ENCODE data around the gene PHC3. TPM values are rescaled to one million over a fixed set of nuclear protein-coding genes. Genes with fewer than 3 reads are reported as not detected.

PHC3 gene
- total RNA-seq, 2 donors from 2014 or later = 22.9 to 27.5 TPM

DNA sequence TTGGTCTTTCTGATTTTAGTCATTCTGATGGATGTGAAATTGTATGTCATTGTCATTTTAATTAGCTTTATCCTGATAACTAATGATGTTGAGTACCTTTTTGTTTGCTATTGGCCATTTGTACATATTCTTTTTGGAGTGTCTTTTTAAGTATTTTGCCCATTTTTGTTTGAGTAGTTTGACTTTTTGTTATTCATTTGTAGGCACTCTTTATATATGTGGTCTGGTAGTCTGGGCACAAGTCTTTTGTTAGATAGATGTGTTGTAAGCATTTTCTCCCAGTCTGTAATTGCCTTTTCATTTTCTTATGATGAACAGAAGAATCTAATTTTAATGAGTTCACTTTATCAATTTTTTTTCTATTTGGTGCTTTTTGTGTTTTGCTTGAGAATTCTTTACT lies 129.1 kb downstream of the PHC3 start:
- Histone ChIP-seq H3K36me3 (ENCODE audit: control insufficient read depth, insufficient read depth, low read length) (no peaks in the 10 kb centered on the region), H3K4me3 (ENCODE audit: low read length) (no peak overlapping the region), H3K9me3 (ENCODE audit: control insufficient read depth, low read length) (no peaks in the 10 kb centered on the region), H3K9ac (ENCODE audit: extremely low read depth, low read length, poor library complexity, severe bottlenecking) (no peak overlapping the region), H3K27me3 (ENCODE audit: control insufficient read depth, insufficient read depth, low read length, poor library complexity, severe bottlenecking) (no peaks in the 10 kb centered on the region), H3K27ac (ENCODE audit: low read depth, low read length) (no peak overlapping the region), H3K4me1 (ENCODE audit: control insufficient read depth, insufficient read depth, low read length) (no peaks in the 10 kb centered on the region)
- no peak for DNase-seq
- Mint-ChIP-seq H3K27ac (no peak overlapping the region), H3K9me3 (no peaks in the 10 kb centered on the region), H3K36me3 (ENCODE audit: low read depth) (peaks cover 6% of the 10 kb centered on the region), H3K4me1 (peaks cover 4% of the 10 kb centered on the region), H3K4me3 (no peak overlapping the region), H3K27me3 (ENCODE audit: insufficient read depth) (no peaks in the 10 kb centered on the region)
- TF ChIP-seq, protein P1, sequence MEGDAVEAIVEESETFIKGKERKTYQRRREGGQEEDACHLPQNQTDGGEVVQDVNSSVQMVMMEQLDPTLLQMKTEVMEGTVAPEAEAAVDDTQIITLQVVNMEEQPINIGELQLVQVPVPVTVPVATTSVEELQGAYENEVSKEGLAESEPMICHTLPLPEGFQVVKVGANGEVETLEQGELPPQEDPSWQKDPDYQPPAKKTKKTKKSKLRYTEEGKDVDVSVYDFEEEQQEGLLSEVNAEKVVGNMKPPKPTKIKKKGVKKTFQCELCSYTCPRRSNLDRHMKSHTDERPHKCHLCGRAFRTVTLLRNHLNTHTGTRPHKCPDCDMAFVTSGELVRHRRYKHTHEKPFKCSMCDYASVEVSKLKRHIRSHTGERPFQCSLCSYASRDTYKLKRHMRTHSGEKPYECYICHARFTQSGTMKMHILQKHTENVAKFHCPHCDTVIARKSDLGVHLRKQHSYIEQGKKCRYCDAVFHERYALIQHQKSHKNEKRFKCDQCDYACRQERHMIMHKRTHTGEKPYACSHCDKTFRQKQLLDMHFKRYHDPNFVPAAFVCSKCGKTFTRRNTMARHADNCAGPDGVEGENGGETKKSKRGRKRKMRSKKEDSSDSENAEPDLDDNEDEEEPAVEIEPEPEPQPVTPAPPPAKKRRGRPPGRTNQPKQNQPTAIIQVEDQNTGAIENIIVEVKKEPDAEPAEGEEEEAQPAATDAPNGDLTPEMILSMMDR (conservative IDR thresholded peaks at IDR 0.05) = no peak

DNA sequence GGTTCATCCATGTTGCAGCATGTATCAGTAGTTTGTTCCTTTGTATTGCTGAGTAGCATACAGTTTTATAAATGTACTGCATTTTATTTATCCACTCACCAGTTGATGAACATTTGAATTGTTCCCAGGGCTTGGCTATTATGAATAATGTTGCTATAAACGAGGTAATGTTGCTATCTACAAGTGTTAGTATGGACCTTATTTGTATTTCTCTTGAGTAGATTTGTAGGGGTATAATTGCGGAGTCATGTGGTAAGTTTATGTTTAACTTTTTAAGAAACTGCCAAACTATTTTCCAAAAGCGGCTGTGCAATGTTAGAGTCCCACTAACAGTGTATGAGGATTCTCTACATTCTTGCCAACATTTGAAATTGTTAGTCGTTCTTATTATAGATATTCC lies 130.8 kb downstream of the PHC3 start:
- Mint-ChIP-seq H3K27ac (no peak overlapping the region), H3K36me3 (ENCODE audit: low read depth) (peaks cover 6% of the 10 kb centered on the region)

DNA sequence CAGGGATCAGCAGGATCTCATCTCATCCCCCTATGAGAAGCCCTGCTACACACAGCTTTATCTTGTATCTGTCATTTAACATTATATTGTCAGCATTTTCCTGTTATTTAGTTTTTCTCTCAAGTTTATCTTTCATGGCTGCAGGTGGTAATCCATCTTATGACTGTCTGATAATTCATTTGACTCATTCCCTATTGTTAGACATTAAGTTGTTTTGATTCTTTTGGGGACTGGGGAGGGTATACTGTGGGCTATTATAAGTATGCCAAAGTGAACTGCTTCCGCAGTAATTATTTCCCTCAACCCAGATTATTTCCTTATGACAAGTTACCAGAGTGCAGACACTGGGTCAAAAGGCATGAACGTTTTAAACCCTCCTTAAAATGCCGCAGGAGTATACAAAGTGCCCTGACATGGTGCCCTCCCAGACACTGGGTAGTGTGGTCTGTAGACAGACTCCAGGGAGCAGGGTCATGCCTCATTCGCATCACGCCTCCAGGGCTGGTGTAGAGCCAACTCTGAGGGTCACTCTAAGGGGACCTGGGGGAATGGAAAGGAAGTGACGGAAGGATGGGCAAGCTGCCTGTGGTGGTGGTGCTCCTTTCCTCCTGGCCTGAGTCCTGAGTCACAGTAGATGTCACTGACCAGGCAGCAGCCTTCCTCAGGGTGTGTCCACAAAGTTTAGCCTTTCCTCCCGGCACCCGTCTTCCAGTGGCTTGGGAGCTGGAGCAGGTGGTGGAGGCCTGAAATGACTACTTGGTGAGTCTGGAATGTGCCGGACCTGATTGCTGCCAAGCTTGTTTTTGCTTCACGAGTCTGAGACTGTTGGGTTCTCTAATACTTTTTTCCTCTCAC lies 132.2 kb downstream of the PHC3 start:
- Mint-ChIP-seq H3K36me3 (ENCODE audit: low read depth) (peaks cover 6% of the 10 kb centered on the region), H3K9me3 (no peaks in the 10 kb centered on the region), H3K4me3 (no peak overlapping the region), H3K27ac (no peak overlapping the region), H3K4me1 (peaks cover 17% of the 10 kb centered on the region), H3K27me3 (ENCODE audit: insufficient read depth) (no peaks in the 10 kb centered on the region)
- no peak overlapping the region for H3K9ac ChIP-seq (ENCODE audit: extremely low read depth, low read length, poor library complexity, severe bottlenecking)
- H3K4me3 ChIP-seq (ENCODE audit: low read length) = no peak overlapping the region
- no peaks in the 10 kb centered on the region for H3K9me3 ChIP-seq (ENCODE audit: control insufficient read depth, low read length)
- H3K36me3 ChIP-seq (ENCODE audit: control insufficient read depth, insufficient read depth, low read length) = no peaks in the 10 kb centered on the region
- TF ChIP-seq, protein P1 (conservative IDR thresholded peaks at IDR 0.05) = no peak
- no peaks in the 10 kb centered on the region for H3K4me1 ChIP-seq (ENCODE audit: control insufficient read depth, insufficient read depth, low read length)
- 92 to 100% methylated on average over 1 to 10 of the region's 10 CpGs for whole genome bisulfite sequencing, 2 experiments (ENCODE audit: insufficient coverage in 1 of 2, insufficient read length in 1 of 2)
- no peak overlapping the region for H3K27ac ChIP-seq (ENCODE audit: low read depth, low read length)
- H3K27me3 ChIP-seq (ENCODE audit: control insufficient read depth, insufficient read depth, low read length, poor library complexity, severe bottlenecking) = no peaks in the 10 kb centered on the region
- peak; percentile 43 for DNase-seq

More for the DNA sequence above, 130.8 kb downstream of the PHC3 start:
- Histone ChIP-seq H3K4me1 (ENCODE audit: control insufficient read depth, insufficient read depth, low read length) (no peaks in the 10 kb centered on the region), H3K9ac (ENCODE audit: extremely low read depth, low read length, poor library complexity, severe bottlenecking) (no peak overlapping the region), H3K27me3 (ENCODE audit: control insufficient read depth, insufficient read depth, low read length, poor library complexity, severe bottlenecking) (no peaks in the 10 kb centered on the region), H3K27ac (ENCODE audit: low read depth, low read length) (no peak overlapping the region), H3K9me3 (ENCODE audit: control insufficient read depth, low read length) (no peaks in the 10 kb centered on the region), H3K36me3 (ENCODE audit: control insufficient read depth, insufficient read depth, low read length) (no peaks in the 10 kb centered on the region), H3K4me3 (ENCODE audit: low read length) (no peak overlapping the region)
- Mint-ChIP-seq H3K27me3 (ENCODE audit: insufficient read depth) (no peaks in the 10 kb centered on the region), H3K9me3 (no peaks in the 10 kb centered on the region), H3K4me3 (no peak overlapping the region), H3K4me1 (peaks cover 15% of the 10 kb centered on the region)
- TF ChIP-seq, protein P1 (conservative IDR thresholded peaks at IDR 0.05) = no peak
- DNase-seq = no peak
- 94 to 100% methylated on average over 4 of the region's 4 CpGs for WGBS, 2 experiments (ENCODE audit: insufficient coverage in 1 of 2, insufficient read length in 1 of 2)
